Inferior parietal cortex (tissue), 1 donor: Measurements from ENCODE around the gene CTDP1.

ENCODE experiments used
- DNase-seq: peaks from one replicate; pipeline ENCODE4 v3.0.0-alpha.2; 2016; ENCODE audit errors: extremely low spot score

Gene CTDP1

GRCh38 chr18:79782566-79783308, 103.1 kb downstream of the CTDP1 start:
- DNase-seq = no peak

DNA sequence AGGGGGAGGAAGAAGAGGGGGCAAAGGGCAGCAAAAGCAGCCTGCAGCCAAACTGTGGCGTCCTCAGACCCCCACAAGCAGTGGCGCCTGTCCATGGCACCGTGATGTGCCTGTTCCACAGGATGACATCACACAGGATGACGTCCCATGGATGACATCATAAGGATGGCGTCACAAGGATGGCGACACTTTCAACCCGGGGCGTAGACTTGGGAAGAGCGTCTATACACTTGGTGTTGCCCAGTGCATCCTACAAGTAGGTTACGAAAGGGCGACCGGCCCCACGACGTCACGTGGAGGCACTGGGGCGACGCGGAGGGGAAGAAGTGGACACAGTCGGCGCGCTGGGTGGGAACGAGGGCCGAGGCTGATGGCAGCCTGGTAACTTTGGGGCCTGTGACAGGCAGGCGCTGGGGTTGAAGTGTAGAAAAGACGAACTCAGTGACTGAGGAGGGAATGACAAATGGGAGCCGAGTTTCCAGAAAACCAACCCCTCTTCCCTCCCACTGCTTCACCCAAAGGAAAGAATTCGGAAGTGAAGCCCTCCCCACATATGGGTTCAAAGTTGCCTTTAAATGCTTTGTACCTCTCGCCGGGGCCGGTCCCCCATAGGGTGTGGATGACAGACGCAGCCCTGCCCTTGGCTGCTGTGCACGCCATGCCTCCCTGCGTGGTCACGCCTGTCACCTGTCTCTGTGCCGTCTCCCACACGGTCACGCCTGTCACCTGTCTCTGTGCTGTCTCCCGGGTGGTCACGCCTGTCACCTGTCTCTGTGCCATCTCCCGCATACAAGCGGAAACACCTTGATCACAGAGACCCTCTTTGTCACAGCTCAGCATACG, 104.7 kb downstream of the CTDP1 start:
- no peak for DNase-seq

DNA sequence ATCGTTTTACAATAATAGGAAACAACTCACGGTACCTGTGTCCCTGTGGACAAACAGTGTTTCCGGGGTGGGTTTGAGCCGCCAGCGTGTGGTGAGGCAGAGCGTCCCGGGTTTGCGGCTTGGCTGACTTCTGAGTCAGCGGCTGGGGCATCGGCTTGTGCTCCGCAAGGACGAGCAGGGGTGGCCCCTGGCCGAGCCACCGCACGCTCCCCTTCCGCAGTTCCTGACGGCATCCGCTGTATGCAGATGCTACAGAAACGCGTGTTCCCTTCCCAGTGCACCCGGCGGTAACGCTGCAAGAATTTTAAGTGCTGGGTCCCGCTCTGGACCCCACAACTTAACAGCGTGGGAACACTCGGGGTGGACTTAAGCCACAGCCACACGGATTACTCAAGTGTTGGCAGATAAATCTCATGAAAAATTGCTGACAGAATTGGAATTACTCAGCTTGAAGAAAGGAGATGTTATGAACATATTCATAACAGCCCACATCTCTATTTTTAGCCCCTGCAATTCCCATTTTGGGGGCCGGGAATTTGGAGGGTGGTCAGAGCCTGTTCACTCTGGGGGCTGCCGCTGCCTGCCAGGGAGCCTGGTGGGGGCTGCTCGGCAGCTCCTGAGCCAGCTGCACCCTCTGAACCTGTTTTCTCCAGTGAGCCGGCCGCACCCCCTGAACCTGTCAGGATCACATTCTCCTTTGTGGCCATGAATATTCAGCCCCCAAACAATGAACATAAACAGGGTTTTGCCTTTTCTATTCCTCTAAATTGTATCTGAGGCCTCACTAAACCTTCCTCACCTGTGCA, 105.6 kb downstream of the CTDP1 start:
- no peak for DNase-seq

GRCh38 chr18:79785831-79786230, 106.2 kb downstream of the CTDP1 start:
- DNase-seq = no peak

GRCh38 chr18:79786304-79786703, 106.7 kb downstream of the CTDP1 start:
- no peak for DNase-seq

DNA sequence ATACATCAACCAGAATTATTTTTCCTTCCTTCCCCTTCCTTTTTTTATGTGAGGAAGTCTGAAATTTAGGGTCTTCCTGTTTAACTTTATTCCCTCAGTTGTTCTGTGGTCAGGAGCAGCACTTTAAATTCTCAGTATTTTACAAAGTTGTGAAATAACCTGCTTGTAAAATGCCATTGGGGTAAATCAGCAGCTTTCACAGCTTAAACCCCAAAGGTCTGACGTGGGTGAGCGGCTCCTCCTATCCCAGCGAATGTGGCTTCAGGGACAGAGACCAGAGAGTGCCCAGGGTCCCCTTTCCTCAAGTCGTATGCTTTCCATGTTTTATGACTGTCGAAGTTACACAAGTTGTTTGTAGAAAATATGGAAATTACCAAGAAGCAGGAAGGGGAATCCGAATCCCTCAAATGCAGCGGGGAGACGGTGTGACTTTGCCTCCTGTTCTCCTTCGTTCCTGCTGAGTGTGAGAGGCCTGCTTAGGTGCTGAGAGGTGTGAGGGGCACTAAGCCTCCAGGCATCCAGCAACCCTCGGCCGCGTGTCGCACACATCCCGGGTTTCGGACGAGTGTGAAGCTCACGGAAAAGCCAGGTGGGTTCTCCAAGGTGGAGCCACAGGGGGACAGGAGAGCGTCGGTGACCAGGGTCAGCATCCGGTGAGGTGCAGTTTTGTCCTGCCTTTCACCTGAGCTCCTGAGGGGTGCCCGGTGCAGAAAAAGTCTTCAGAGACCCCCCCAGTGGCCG, 107.4 kb downstream of the CTDP1 start:
- no peak for DNase-seq

DNA sequence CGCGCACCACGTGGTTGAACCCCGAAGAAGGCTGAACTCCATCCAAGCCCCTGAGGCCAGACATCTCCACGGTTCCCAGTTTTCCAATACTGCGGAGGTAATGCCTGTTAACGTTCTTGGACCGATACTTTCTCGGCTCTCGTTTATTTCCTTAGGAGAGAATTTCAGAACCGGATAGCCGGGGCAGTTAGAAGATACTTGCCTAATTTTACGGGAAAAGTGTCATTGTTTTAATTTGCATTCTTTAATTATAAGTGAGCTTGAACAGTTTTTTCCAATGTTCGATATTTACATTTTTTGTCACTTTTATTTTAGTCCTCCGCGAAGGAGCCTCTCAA, 107.9 kb downstream of the CTDP1 start:
- DNase-seq = no peak

DNA sequence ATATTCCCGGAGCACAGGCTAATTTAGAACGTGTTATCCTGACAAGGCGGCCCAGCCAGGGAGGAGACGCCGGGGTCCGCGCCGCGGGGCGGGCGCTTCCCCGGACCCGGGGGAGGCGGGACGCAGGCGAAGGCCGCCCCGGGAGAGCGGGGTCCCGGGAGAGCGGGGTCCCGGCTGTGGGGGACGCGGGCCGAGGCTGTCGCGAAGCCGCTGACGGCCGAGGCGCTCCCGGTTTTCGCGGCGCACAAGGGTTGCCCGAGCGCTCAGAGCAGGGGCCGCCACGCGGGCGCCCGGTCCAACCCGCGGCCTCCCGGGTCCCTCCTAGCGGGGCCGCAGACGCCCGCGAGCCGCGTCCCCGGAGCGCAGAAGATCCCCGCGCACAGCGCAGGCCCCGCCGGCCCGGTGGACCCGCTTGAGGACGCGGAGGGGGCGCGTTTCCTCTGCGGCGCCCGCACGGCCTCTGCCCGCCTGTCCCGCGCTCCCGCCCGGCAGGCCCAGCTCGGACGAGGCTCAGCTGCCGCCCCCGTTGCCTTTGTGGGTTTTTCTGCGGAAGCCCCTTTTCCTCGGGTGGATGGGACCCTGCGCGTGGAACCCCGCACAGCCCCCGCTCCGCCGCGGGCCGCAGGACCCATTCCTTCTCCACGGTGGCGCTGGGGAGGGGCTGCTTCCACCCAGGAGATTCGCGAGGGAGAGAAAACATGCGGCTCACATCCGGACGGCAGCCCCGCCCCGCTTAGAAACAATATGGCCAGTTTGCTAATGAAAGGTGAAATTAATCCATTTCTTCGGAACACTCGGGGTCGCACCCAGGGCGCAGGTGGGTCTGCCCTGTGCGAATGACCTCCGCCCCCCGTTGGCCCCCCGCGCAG, 108.5 kb downstream of the CTDP1 start:
- DNase-seq = no peak

GRCh38 chr18:79788734-79789085, 109.1 kb downstream of the CTDP1 start:
- no peak for DNase-seq

- no peak for DNase-seq
Observed at GRCh38 chr18:79789091-79789891, 109.7 kb downstream of the CTDP1 start.

DNA sequence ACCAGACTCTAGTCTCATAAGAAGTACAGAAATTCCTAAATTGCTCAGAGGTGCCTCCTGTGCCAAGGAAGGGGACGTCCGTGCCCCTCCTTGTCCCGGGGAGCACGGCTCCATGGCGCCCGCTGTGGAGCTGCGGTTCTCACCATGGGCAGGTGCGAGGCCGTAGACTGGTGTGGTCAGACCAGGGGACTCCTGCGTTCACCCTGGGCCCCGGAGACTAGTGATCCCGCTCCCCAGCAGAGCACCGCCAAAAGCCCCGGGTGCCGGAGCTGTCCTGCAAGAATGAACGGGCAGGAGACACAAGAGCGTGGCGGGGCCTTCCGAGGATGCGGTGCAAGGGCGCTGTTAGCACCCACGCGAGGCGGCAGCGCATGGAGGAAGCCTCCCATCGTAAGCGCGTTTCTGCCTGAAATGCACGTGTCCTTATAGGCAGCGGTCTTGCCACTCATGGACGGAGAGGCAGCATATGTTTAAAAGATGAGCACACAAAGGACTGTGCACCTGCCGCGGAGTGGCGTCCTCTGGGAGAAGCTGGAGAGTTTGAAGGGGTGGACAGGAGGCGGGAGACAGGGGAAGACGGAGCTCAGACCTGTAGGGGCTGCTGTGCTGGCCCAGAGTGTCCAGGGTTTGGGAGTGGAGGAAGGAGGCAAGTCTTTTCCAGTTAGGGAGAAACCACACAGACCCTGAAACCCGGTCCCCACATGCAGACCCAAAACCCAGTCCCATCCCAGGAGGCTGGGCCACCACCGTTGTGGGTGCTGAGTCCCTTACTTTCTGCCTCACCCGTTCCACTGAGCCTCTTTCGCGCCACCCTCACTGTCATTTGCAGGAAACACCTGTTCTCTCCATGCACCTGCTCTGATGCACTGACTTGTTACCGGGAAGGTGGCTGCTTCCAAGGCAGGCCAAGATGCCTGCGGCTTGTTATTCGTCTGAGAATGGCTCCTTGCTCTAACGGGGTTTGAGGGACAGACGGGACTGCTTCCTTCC, 110.6 kb downstream of the CTDP1 start:
- no peak for DNase-seq

- DNase-seq = no peak
Observed at GRCh38 chr18:79790996-79791972, 111.7 kb downstream of the CTDP1 start.

GRCh38 chr18:79792096-79792987, 112.7 kb downstream of the CTDP1 start:
- no peak for DNase-seq

GRCh38 chr18:79792988-79793355, 113.4 kb downstream of the CTDP1 start:
- no peak for DNase-seq

DNA sequence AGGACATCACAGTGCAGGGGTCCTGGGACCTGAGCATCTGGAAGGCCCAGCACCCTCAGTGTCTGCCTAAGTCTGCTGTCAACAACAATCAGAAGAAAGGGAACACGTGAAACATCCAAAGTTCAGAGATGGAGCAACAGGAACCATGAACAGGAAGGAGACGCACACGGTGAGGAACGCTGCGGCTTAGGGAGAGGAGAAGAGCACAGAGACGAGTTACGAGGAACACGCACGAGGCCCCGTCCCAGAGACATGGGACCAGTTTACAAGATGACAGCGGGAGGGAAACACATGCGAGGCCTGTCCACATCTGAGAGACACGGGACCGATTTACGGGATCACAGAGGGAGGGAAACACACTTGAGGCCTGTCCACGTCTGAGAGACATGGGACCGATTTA, 115.2 kb downstream of the CTDP1 start:
- DNase-seq = no peak

GRCh38 chr18:79795446-79795845, 115.8 kb downstream of the CTDP1 start:
- DNase-seq = no peak

- DNase-seq = no peak
Observed at GRCh38 chr18:79796016-79796415, 116.4 kb downstream of the CTDP1 start.
